GM23338 (cell line): ENCODE data around the gene PPY. TPM values are rescaled to one million over a fixed set of nuclear protein-coding genes. Genes with fewer than 3 reads are reported as not detected.

Experiments
- ATAC-seq: fragments of 200-7000 bp; cut with Tn5 transposase; 3 replicates; pipeline ENCODE4 v1.9.1; 2020
- DNase-seq: peaks from one replicate; pipeline ENCODE4 v3.0.0-alpha.2; 2015; ENCODE audit warnings: low spot score
- H2AFZ ChIP-seq: fragments of 200-600 bp; sonication (generic); 2 replicates; pipeline ENCODE4 v1.8.0; 2016; ENCODE audit warnings: antibody characterized with exemption, mild to moderate bottlenecking, moderate library complexity
- H3F3A ChIP-seq: fragments of 200-600 bp; sonication (generic); replicated peaks from 2 replicates; pipeline ENCODE4 v1.8.0; 2017; ENCODE audit warnings: antibody characterized with exemption, mixed run types, low read depth
- H3K27ac ChIP-seq: fragments of 200-600 bp; sonication (generic); 2 replicates; pipeline ENCODE4 v1.6.1; 2016; ENCODE audit warnings: low read depth
- H3K27me3 ChIP-seq: fragments of 200-600 bp; sonication (generic); 2 replicates; pipeline ENCODE4 v1.8.0; 2016; ENCODE audit warnings: mild to moderate bottlenecking, mixed run types, moderate library complexity; ENCODE audit not compliant: insufficient read depth
- H3K36me3 ChIP-seq: fragments of 200-600 bp; sonication (generic); 2 replicates; pipeline ENCODE4 v1.8.0; 2016; ENCODE audit warnings: mild to moderate bottlenecking; ENCODE audit not compliant: insufficient read depth
- H3K4me1 ChIP-seq: fragments of 200-600 bp; sonication (generic); 2 replicates; pipeline ENCODE4 v1.8.0; 2016; ENCODE audit warnings: mild to moderate bottlenecking, moderate library complexity; ENCODE audit not compliant: insufficient read depth
- H3K4me2 ChIP-seq: fragments of 200-600 bp; sonication (generic); 2 replicates; pipeline ENCODE4 v1.7.1; 2017; ENCODE audit warnings: mixed run types
- H3K4me3 ChIP-seq: fragments of 200-600 bp; sonication (generic); 2 replicates; pipeline ENCODE4 v1.6.1; 2016; ENCODE audit warnings: mixed run types
- H3K79me2 ChIP-seq: fragments of 200-600 bp; sonication (generic); replicated peaks from 2 replicates; pipeline ENCODE4 v1.8.0; 2017; ENCODE audit warnings: mild to moderate bottlenecking; ENCODE audit not compliant: insufficient read depth
- H3K9me2 ChIP-seq: fragments of 200-600 bp; sonication (generic); 2 replicates; pipeline ENCODE4 v1.8.0; 2017; ENCODE audit not compliant: insufficient read depth
- H4K20me1 ChIP-seq: fragments of 200-600 bp; sonication (generic); replicated peaks from 2 replicates; pipeline ENCODE4 v1.8.0; 2017; ENCODE audit warnings: mild to moderate bottlenecking; ENCODE audit not compliant: insufficient read depth
- H3K27ac Mint-ChIP-seq: 2 replicates; pipeline ENCODE4 v1.8.0; 2020; ENCODE audit warnings: inconsistent platforms, mild to moderate bottlenecking, moderate library complexity, mixed read lengths
- H3K27me3 Mint-ChIP-seq: 3 replicates; pipeline ENCODE4 v1.8.0; 2022; ENCODE audit warnings: low read depth, mild to moderate bottlenecking, moderate library complexity, mixed read lengths, inconsistent platforms; ENCODE audit not compliant: insufficient read depth, poor library complexity
- H3K36me3 Mint-ChIP-seq: 3 replicates; pipeline ENCODE4 v1.8.0; 2021; ENCODE audit warnings: low read depth, mild to moderate bottlenecking, inconsistent platforms, moderate library complexity, mixed read lengths
- H3K4me1 Mint-ChIP-seq: 3 replicates; pipeline ENCODE4 v1.8.0; 2020; ENCODE audit warnings: mild to moderate bottlenecking, inconsistent platforms, mixed read lengths
- H3K4me3 Mint-ChIP-seq: 3 replicates; pipeline ENCODE4 v1.8.0; 2021; ENCODE audit warnings: moderate library complexity, mild to moderate bottlenecking, inconsistent platforms, mixed read lengths
- H3K9me3 Mint-ChIP-seq: 3 replicates; pipeline ENCODE4 v1.8.0; 2020; ENCODE audit warnings: moderate library complexity, mild to moderate bottlenecking, inconsistent platforms, mixed read lengths
- CREB1 ChIP-seq: fragments of 250-450 bp; sonication (Bioruptor Pico); IDR thresholded peaks from 2 replicates; pipeline ENCODE4 v1.5.0; 2020; ENCODE audit warnings: low read depth, mild to moderate bottlenecking, moderate library complexity
- CTCF ChIP-seq, 2 experiments: fragments of 200-600 bp in 1 of 2; sonication (generic) in 1 of 2; conservative IDR thresholded peaks; 2 replicates each; pipeline versions ENCODE4 v1.5.1 to v1.6.1; 2016 to 2017; ENCODE audit warnings: antibody characterized with exemption in 2 of 2, low read depth in 2 of 2, mild to moderate bottlenecking in 2 of 2, moderate library complexity in 1 of 2
- ETS1 ChIP-seq: IDR thresholded peaks from 2 replicates; pipeline ENCODE4 v1.6.1; 2016; ENCODE audit warnings: antibody characterized with exemption
- EZH2 ChIP-seq: fragments of 200-600 bp; sonication (generic); IDR thresholded peaks from one replicate; pipeline ENCODE4 v1.8.0; 2017; ENCODE audit warnings: antibody characterized with exemption, mild to moderate bottlenecking, low read depth; ENCODE audit not compliant: unreplicated experiment
- EZH2phosphoT487 ChIP-seq: fragments of 200-600 bp; sonication (generic); IDR thresholded peaks from one replicate; pipeline ENCODE4 v1.8.1; 2018; ENCODE audit warnings: antibody characterized with exemption; ENCODE audit not compliant: unreplicated experiment
- POLR2AphosphoS5 ChIP-seq: IDR thresholded peaks from 2 replicates; pipeline ENCODE4 v1.6.1; 2016; ENCODE audit warnings: antibody characterized with exemption, low read depth
- REST ChIP-seq: IDR thresholded peaks from one replicate; pipeline ENCODE4 v1.6.1; 2018; ENCODE audit warnings: antibody characterized with exemption; ENCODE audit not compliant: unreplicated experiment
- STAT1 ChIP-seq: IDR thresholded peaks from one replicate; pipeline ENCODE4 v1.6.1; 2016; ENCODE audit warnings: antibody characterized with exemption; ENCODE audit not compliant: unreplicated experiment
- ZNF114 ChIP-seq: fragments of 250-450 bp; sonication (Bioruptor Pico); IDR thresholded peaks from 2 replicates; pipeline ENCODE4 v1.5.0; 2020; ENCODE audit warnings: mild to moderate bottlenecking, moderate library complexity
- ZNF331 ChIP-seq: fragments of 250-450 bp; sonication (Bioruptor Pico); IDR thresholded peaks from 2 replicates; pipeline ENCODE4 v1.5.0; 2020; ENCODE audit warnings: low read depth, mild to moderate bottlenecking, moderate library complexity
- polyA plus RNA-seq: library from polyadenylated mRNA; unstranded; fragments of >200 nt; fragmentation: Nextera tagmentation; extraction: Ambion mirVana; gene quantifications from 2 replicates; pipeline ENCODE4 v1.2.1, GENCODE V29; 2016
- total RNA-seq: library from RNA; depleted of rRNA; stranded (reverse); fragments of >200 nt; shearing (Covaris generic); gene quantifications from 2 replicates; pipeline ENCODE4 v1.2.3, GENCODE V29; 2014
- TF ChIP-seq, protein P1 (sequence below): fragments of 250-450 bp; sonication (Bioruptor Pico); IDR thresholded peaks from 2 replicates; pipeline ENCODE4 v1.5.0; 2020; ENCODE audit warnings: mild to moderate bottlenecking, moderate library complexity

The PPY gene
- total and polyA plus RNA-seq, 2 experiments from 2014 or later = 0.94 TPM; not detected in 1

- TF ChIP-seq CTCF (conservative IDR thresholded peaks at IDR 0.05; ENCODE audit: low read depth in 2 of 2) (no peak), STAT1 (no peak), POLR2AphosphoS5 (no peak), REST (no peak), EZH2 (no peak), EZH2phosphoT487 (no peak), CREB1 (CRISPR knock-in tag) (no peak), ZNF331 (CRISPR knock-in tag) (no peak)
Observed at GRCh38 chr17:43953746-43954145, 11.5 kb upstream of the PPY start, which contains the start of gene PYY (continued).

DNA sequence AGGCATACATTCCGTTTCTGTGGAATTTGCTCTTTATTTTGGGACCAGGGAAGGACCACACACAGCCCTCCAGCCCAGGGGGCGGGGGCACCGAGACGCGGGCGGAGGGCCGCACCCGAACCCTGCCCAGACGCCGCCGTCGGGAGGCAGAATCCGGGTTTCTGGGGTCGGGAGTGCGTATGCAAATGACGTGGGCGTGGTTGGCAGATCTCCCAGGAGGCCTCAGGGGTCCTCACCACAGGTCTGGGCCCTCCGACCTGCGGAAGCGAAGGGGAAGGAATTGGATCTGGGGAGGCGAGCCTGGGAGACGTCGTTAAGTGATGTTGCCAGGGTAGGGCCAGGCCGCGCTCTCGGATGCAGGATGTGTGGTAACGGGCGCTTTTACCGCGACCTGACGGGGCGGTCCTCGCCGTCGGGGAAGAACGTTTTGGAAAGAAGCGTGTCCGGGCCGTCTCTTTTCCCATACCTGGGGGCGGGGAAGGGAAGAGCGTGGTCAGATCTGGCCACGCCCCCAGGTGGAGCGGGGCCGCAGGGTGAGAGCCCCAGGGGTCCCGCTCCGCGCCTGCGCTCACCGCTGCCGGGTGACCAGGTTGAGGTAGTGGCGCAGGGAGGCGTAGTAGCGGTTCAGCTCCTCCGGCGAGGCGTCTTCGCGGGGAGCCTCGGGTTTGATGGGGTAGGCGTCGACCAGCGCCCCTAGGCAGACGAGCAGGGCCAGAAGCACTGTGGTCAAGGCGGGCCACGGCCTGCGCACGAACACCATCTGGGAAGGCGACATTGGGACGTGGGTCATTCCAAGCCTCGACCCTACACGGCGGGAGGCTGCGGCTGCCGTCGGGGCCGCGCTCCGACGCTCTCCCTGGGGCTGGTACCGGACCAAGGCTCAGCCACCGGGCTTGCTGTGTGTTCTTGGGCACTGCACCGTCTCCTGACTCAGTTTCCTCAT, 10.7 kb upstream of the PPY start:
- Histone ChIP-seq H3K27ac (no peak overlapping the region; the same call in 1 of the 2 replicates), H4K20me1 (no peaks in the 10 kb centered on the region), H3K27me3 (peaks cover 36% of the 10 kb centered on the region), H3K9me2 (no peaks in the 10 kb centered on the region), H3K36me3 (no peaks in the 10 kb centered on the region), H3F3A (no peaks in the 10 kb centered on the region), H3K4me1 (peaks cover 5% of the 10 kb centered on the region; the same call in 1 of the 2 replicates), H3K4me2 (peak overlapping the region; percentile 98), H2AFZ (peak overlapping the region; percentile 98), H3K4me3 (peak overlapping the region; percentile 91), H3K79me2 (no peaks in the 10 kb centered on the region)
- Mint-ChIP-seq H3K27ac (peak overlapping the region; percentile 99), H3K4me3 (peak overlapping the region; percentile 92), H3K4me1 (peaks cover 11% of the 10 kb centered on the region; the same call in 2 of the 3 replicates), H3K9me3 (no peaks in the 10 kb centered on the region), H3K36me3 (no peaks in the 10 kb centered on the region), H3K27me3 (peaks cover 31% of the 10 kb centered on the region)
- ATAC-seq = peak; percentile 84
- DNase-seq = peak; percentile 97
- TF ChIP-seq, protein P1, sequence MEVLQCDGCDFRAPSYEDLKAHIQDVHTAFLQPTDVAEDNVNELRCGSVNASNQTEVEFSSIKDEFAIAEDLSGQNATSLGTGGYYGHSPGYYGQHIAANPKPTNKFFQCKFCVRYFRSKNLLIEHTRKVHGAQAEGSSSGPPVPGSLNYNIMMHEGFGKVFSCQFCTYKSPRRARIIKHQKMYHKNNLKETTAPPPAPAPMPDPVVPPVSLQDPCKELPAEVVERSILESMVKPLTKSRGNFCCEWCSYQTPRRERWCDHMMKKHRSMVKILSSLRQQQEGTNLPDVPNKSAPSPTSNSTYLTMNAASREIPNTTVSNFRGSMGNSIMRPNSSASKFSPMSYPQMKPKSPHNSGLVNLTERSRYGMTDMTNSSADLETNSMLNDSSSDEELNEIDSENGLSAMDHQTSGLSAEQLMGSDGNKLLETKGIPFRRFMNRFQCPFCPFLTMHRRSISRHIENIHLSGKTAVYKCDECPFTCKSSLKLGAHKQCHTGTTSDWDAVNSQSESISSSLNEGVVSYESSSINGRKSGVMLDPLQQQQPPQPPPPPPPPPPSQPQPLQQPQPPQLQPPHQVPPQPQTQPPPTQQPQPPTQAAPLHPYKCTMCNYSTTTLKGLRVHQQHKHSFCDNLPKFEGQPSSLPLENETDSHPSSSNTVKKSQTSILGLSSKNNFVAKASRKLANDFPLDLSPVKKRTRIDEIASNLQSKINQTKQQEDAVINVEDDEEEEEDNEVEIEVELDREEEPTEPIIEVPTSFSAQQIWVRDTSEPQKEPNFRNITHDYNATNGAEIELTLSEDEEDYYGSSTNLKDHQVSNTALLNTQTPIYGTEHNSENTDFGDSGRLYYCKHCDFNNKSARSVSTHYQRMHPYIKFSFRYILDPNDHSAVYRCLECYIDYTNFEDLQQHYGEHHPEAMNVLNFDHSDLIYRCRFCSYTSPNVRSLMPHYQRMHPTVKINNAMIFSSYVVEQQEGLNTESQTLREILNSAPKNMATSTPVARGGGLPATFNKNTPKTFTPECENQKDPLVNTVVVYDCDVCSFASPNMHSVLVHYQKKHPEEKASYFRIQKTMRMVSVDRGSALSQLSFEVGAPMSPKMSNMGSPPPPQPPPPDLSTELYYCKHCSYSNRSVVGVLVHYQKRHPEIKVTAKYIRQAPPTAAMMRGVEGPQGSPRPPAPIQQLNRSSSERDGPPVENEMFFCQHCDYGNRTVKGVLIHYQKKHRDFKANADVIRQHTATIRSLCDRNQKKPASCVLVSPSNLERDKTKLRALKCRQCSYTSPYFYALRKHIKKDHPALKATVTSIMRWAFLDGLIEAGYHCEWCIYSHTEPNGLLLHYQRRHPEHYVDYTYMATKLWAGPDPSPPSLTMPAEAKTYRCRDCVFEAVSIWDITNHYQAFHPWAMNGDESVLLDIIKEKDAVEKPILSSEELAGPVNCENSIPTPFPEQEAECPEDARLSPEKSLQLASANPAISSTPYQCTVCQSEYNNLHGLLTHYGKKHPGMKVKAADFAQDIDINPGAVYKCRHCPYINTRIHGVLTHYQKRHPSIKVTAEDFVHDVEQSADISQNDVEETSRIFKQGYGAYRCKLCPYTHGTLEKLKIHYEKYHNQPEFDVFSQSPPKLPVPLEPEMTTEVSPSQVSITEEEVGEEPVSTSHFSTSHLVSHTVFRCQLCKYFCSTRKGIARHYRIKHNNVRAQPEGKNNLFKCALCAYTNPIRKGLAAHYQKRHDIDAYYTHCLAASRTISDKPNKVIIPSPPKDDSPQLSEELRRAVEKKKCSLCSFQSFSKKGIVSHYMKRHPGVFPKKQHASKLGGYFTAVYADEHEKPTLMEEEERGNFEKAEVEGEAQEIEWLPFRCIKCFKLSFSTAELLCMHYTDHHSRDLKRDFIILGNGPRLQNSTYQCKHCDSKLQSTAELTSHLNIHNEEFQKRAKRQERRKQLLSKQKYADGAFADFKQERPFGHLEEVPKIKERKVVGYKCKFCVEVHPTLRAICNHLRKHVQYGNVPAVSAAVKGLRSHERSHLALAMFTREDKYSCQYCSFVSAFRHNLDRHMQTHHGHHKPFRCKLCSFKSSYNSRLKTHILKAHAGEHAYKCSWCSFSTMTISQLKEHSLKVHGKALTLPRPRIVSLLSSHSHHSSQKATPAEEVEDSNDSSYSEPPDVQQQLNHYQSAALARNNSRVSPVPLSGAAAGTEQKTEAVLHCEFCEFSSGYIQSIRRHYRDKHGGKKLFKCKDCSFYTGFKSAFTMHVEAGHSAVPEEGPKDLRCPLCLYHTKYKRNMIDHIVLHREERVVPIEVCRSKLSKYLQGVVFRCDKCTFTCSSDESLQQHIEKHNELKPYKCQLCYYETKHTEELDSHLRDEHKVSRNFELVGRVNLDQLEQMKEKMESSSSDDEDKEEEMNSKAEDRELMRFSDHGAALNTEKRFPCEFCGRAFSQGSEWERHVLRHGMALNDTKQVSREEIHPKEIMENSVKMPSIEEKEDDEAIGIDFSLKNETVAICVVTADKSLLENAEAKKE (CRISPR knock-in tag) = no peak
- TF ChIP-seq ETS1 = 0 out of 2 replicates have a peak, but pooled peaks have one; percentile 46
- no peak for TF ChIP-seq ZNF331 (CRISPR knock-in tag)
- TF ChIP-seq ZNF114 = no peak
